Activated CD8-positive, alpha-beta memory T cell treated with anti-CD3 and anti-CD28 coated beads for 4 hours (primary cell): Measurements from ENCODE around the gene UQCC5.

Experiments
- DNase-seq, 2 donors: peaks; one replicate each; pipeline ENCODE4 v3.0.0-alpha.2; 2020; ENCODE audit warnings: low read depth in 2 of 2

UQCC5 gene

GRCh38 chr3:52570076-52570475 lies 33.7 kb downstream of the UQCC5 start:
- DNase-seq: no peak

- no peak for DNase-seq
Observed at GRCh38 chr3:52572221-52572620, 35.8 kb downstream of the UQCC5 start.

GRCh38 chr3:52574056-52574965 lies 37.9 kb downstream of the UQCC5 start:
- no peak for DNase-seq
